GM06990 (cell line): ENCODE results near the gene RB1.

Experiments used
- DNase-seq: peaks from one replicate; pipeline ENCODE4 v3.0.0-alpha.2; 2011; ENCODE audit not compliant: insufficient read length; ENCODE audit errors: extremely low read depth
- H3K27me3 ChIP-seq: replicated peaks from 2 replicates; pipeline ENCODE4 v1.6.0; 2011; ENCODE audit warnings: low read length; ENCODE audit not compliant: control insufficient read depth, insufficient read depth
- H3K36me3 ChIP-seq: 2 replicates; pipeline ENCODE4 v1.5.1; 2011; ENCODE audit warnings: low read length; ENCODE audit not compliant: control insufficient read depth, insufficient read depth
- H3K4me3 ChIP-seq: replicated peaks from 2 replicates; pipeline ENCODE4 v1.5.1; 2011; ENCODE audit warnings: low read depth, mild to moderate bottlenecking, control low read depth, low read length
- TF ChIP-seq, protein P1 (sequence below): IDR thresholded peaks from 2 replicates; pipeline ENCODE4 v1.5.1; 2011; ENCODE audit warnings: low read length, control low read depth, mild to moderate bottlenecking, inconsistent platforms; ENCODE audit not compliant: insufficient read depth, poor library complexity, severe bottlenecking

The RB1 gene

DNA sequence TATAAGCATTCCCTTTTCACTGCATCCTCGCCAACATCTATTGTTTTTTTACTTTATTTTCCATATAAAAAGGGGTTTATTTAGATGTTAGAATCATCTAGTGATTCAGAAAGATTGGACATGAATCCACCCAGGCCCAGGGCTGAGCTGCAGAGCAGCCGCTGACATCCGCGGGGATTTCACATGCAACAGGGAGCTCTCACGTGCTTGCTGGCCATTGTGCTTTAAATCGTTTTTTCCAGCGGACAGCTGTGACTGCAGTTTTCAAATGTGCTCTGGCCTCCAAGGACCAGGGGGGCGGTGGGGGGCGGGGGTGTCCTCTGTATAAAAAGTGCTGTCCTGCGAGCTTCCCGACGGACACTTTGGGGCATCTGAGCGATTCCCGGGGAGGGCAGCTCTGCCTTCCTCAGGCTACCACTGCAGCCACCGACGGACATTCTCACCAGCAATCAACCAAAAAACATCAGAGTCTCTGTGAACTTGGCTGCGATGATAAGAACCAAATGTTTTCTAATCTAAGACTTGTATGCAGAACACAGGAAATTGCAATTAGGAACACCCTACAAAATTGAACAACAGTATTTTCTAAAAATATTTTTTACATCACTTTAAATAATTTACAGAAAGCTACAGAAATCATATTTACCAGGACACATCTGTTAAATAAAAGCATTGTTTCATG, 12.6 kb downstream of the RB1 start:
- DNase-seq, result no peak
- no peak overlapping the region for H3K4me3 ChIP-seq
- TF ChIP-seq, protein P1, sequence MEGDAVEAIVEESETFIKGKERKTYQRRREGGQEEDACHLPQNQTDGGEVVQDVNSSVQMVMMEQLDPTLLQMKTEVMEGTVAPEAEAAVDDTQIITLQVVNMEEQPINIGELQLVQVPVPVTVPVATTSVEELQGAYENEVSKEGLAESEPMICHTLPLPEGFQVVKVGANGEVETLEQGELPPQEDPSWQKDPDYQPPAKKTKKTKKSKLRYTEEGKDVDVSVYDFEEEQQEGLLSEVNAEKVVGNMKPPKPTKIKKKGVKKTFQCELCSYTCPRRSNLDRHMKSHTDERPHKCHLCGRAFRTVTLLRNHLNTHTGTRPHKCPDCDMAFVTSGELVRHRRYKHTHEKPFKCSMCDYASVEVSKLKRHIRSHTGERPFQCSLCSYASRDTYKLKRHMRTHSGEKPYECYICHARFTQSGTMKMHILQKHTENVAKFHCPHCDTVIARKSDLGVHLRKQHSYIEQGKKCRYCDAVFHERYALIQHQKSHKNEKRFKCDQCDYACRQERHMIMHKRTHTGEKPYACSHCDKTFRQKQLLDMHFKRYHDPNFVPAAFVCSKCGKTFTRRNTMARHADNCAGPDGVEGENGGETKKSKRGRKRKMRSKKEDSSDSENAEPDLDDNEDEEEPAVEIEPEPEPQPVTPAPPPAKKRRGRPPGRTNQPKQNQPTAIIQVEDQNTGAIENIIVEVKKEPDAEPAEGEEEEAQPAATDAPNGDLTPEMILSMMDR, result no peak
- no peaks in the 10 kb centered on the region for H3K27me3 ChIP-seq
- H3K36me3 ChIP-seq, result peaks cover 22% of the 10 kb centered on the region

DNA sequence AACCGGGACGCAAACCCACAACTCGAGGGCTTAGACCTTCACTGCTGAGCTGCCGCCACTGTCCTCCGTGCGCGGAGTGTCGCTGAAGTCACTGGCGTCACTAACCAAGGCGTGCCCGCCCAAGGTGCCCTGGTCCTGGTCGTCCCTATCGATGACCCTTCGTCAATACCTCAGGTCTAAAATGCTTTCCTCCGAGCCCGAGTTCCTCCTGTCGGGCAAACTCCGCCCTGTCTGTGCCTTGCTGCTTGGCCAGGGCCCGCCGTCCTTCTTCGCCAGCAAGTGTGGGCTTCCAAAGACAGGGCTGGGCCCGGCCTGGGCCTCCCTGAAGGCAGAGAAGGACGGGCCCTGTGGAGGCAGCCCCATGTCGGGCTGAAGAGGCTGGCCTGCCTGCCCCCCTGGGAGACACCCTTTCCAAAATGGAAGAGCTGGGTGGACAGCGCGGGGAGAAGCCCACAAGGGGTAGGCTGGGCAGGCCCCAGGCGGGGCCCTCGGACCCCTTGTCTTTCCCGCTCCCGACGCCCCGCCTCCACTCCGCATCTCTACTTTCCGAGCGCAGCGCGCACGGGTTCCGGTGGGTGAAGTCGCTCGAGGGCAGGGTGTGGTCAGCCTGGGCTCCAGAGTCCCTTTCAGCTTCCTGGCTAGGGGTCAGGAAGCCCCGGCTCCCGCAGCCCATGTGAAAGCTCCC, 13.4 kb downstream of the RB1 start:
- H3K36me3 ChIP-seq, result peaks cover 22% of the 10 kb centered on the region
- H3K4me3 ChIP-seq, result no peak overlapping the region
- TF ChIP-seq, protein P1, result no peak
- DNase-seq, result no peak
- H3K27me3 ChIP-seq, result no peaks in the 10 kb centered on the region

DNA sequence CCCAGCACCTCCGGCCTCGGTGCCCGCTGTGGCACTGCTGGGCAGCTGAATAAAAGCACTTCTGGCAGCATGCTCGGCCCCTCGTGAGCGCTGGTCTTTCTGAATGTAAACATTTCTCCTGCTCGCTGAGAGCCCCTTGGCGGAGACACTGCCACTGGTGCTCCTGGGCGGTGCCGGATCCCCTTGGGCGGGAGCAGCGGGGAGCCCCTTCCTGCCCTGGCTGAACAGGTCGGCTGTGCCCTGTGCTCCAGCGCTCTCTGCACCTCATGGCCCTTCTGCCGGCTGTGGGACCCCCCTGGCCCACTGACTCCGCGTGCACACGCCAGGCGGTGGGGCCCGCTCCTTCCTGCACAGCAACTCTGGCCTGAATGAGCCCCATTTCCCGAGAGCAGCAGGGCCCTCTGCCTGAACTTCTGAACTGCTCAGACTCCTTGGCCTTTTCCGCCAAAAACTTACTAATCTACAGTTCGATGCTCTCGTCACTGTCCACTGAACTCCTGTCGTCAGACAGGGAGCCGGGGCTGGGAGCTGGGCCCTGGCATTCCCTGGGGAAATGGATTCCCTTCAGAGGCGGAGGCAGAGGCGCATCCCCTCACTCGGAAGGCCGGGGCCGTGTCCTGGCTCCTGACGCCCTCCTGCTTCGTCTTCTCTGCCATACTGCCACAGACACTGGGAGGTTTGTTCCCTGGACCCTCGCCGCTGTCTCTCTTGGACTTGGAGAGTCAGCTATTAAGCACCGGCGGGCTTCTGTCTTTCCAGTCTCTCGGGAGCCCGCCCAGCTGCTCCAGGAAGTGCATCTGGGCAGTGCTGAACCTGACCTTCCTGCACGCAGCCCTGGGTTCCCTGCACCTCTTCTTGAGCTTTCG, 14.2 kb downstream of the RB1 start:
- no peak for DNase-seq
- TF ChIP-seq, protein P1, result no peak
- Histone ChIP-seq H3K27me3 (no peaks in the 10 kb centered on the region), H3K4me3 (no peak overlapping the region), H3K36me3 (peaks cover 22% of the 10 kb centered on the region)

DNA sequence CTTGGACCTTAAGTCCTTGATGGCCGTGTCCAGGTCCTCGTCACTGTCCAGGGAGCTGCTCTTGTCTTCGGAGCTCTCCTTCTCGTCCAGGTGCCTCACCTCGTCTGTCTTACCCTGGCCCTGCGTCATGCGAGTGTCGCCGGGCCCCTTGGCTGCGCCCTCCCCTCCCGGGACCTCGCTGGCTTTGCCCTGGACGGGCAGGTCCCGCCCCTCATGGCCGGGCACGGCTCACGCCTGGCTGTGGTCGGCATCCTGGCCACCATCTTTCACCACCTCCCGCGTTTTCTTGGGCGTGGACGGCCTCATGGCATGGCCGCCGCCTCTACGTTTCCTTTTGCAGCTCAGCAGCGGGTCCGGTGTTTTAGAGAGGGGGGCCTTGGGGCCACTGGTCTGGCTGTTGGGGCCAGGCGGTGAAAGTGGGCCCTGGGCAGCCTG, 14.8 kb downstream of the RB1 start:
- peak; percentile 18 for DNase-seq
- peaks cover 22% of the 10 kb centered on the region for H3K36me3 ChIP-seq
- TF ChIP-seq, protein P1, result no peak
- no peaks in the 10 kb centered on the region for H3K27me3 ChIP-seq
- no peak overlapping the region for H3K4me3 ChIP-seq

DNA sequence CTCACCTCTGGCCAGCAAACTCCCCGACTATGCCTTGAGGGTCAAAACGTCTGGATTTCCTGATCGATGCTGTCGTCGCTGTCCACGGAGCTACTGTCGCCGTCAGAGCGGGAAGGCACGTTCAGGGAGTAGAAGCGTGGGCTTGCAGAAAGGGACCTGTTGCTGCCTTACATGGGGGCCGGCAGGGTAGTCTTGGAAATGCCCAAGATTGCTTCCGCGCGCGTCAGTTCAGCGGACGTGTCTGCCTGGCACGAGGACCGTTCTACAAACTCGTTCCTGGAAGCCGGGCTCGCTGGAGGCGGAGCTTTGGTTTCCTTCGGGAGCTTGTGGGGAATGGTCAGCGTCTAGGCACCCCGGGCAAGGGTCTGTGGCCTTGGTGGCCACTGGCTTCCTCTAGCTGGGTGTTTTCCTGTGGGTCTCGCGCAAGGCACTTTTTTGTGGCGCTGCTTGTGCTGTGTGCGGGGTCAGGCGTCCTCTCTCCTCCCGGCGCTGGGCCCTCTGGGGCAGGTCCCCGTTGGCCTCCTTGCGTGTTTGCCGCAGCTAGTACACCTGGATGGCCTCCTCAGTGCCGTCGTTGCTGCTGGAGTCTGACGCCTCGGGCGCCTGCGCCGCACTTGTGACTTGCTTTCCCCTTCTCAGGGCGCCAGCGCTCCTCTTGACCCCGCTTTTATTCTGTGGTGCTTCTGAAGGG, 15.4 kb downstream of the RB1 start:
- DNase-seq, result peak; percentile 22
- peaks cover 22% of the 10 kb centered on the region for H3K36me3 ChIP-seq
- H3K4me3 ChIP-seq, result no peak overlapping the region
- TF ChIP-seq, protein P1, result no peak
- H3K27me3 ChIP-seq, result no peaks in the 10 kb centered on the region
